Astrocyte of the spinal cord (primary cell): ENCODE measurements around the gene KRTAP5-4.

Experiments
- DNase-seq: peaks from one replicate; pipeline ENCODE4 v3.0.0; 2011; ENCODE audit warnings: low read depth, low spot score
- H3K4me3 ChIP-seq: 2 replicates; pipeline ENCODE4 v1.5.1; 2011; ENCODE audit warnings: low read depth, mild to moderate bottlenecking, low read length, moderate library complexity
- CTCF ChIP-seq: IDR thresholded peaks from 2 replicates; pipeline ENCODE4 v1.5.1; 2012; ENCODE audit warnings: low read depth, mild to moderate bottlenecking, low read length, inconsistent platforms
- in situ Hi-C: cut with HindIII; loops from 2 replicates; pipeline ENCODE4 v1.10.0; 2017; ENCODE audit warnings: low sequenced_read_pairs

The KRTAP5-4 gene

GRCh38 chr11:1656061-1656441 is 34.1 kb upstream of the KRTAP5-4 start:
- TF ChIP-seq CTCF = no peak
- in situ Hi-C loops = no loop called here
- H3K4me3 ChIP-seq = no peak overlapping the region
- no peak for DNase-seq

DNA sequence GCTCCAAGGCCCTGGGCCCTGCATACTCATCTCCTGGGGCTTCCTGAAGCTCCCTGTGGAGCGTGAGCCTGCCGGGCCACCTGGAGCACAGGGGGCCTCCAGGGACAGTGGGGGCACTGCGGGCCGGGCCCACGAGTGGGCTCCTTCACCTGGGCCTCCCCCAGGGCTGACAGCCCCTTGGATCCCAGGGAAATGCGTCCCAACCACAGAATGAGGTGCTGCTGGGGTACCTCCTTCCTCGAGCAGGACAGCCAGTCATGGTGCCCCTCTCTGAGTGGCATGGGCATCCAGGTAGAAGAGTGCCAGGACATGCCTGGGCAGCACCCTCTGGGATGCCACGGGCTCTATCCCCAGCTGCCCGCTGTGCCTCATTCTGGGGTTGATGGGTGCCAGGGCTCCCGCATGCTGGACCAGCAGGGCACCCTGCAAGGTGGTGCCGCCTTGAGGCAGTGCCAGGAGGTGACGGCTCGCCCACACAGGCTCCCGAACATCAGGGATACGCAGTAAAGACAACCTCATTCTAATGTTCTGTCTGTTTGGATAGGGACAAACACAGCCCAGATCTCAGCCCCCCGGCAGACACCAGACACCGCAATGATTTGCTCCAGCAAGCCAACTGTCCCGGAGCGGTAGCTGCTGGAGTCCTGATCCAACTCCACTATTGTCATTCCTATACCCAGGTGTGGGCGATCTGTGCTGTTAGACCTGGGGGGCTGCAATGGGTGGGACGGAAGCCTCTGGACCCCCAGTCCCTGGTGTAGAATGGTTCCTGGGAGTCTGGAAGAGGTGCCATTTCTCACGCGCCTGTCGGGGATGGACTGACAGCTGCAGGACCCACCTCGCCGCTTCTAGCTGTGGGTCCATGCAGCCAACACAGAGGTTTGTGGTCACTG is 33.5 kb upstream of the KRTAP5-4 start:
- in situ Hi-C loops = no loop called here
- H3K4me3 ChIP-seq = no peak overlapping the region
- TF ChIP-seq CTCF = no peak
- DNase-seq = no peak

DNA sequence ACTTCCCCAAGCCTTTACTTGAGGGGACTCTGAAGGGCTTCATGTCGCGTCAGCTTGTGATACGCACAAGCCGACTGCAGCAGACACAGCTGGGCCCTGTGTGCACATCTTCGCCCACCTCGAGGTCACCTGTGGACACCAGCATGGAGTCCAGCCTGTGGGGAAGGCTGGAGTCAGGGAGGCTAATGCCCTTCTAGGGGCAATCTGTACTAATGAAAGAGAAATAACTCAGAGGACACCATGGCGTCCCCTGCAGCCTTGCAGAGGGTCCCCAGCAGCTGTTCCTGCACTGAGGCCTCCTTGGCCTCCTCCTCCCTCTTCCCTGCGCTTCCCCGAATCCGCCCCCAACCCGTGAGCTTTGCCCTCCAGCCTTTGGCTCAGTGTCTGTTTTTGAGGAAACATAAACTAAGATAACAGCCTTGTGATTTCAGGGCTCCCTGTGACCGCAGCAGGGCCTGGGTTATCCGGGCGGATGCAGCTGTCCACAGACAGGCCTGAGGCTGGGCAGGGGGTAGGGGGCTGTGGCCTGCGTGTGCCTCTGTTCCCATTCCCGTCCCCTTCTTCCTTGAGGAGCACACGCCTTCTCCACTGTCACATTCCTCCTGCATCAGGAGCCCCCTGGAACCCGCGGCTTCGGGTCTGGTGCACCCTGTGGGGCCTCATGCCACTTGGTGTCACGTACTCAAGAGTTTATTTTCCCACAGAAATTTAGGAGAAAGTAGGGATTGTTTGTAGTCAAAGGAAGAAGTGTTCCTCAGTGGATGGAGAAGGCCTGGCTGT is 32.6 kb upstream of the KRTAP5-4 start:
- TF ChIP-seq CTCF = no peak
- in situ Hi-C loops = no loop called here
- DNase-seq = no peak
- no peak overlapping the region for H3K4me3 ChIP-seq

GRCh38 chr11:1653541-1654387 is 31.8 kb upstream of the KRTAP5-4 start:
- in situ Hi-C loops = no loop called here
- no peak overlapping the region for H3K4me3 ChIP-seq
- TF ChIP-seq CTCF = no peak
- DNase-seq = no peak

- DNase-seq = peak; percentile 42
- no peak overlapping the region for H3K4me3 ChIP-seq
- in situ Hi-C loops = no loop called here
- peak; percentile 96 for TF ChIP-seq CTCF
These were observed 31.0 kb upstream of the KRTAP5-4 start for GRCh38 chr11:1652771-1653540.

GRCh38 chr11:1652442-1652770 is 30.5 kb upstream of the KRTAP5-4 start:
- no peak overlapping the region for H3K4me3 ChIP-seq
- no peak for DNase-seq
- TF ChIP-seq CTCF = no peak
- in situ Hi-C loops = no loop called here
